GM18517 (cell line): ENCODE measurements around the gene LILRB2.
"Not testable (repeated sequence)": the region's sequence is repeated elsewhere in the genome, so short reads cannot be mapped to it uniquely, and the experiment has no call there.

Source experiments
- ATAC-seq: cut with Tn5 transposase; IDR thresholded peaks from one replicate; pipeline ENCODE4 v1.9.1; 2021; ENCODE audit warnings: mild to moderate bottlenecking, moderate library complexity; ENCODE audit not compliant: unreplicated experiment

Gene LILRB2

DNA sequence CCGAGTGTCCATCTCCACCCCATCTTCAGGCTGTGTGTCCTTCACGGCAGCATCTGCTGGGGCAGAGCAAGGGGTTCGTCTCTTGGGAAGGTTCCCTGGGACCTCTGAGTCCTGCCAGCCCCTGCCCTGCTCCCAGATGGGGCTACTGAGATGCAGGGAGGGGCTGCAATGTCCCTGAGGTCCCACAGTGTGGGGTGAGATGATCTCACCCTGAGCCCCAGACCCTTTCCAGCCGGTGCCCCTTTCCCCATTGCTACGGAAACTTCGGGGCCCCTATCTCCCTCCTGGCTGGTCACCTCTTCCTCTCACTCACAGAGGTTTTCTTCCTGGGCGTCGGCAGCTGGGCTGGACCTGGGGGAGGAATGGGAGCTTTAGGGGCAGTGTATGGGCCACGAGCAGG lies 5.0 kb downstream of the LILRB2 start:
- no peak for ATAC-seq

DNA sequence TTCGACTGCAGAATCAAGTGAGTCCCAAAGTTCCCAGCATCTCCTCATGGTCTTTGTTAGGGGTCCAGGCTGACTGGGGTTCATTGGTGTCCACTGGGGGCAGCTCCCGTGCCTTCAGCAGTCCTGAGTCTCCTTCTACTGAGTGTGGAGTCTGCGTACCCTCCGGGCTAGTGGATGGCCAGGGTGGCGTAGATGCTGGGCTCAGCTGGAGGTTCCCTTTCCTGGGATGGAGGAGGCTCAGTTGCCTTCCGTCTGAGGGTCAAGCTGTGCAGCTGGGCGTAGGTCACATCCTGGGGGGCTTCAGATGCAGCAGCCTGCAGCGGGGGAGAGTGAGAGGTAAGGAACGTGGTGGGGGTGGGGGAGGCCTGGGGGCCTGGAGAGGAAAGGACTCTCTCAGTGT lies 6.4 kb downstream of the LILRB2 start:
- not testable (repeated sequence) for ATAC-seq

- ATAC-seq: no peak
These were observed 7.1 kb downstream of the LILRB2 start for GRCh38 chr19:54273821-54274220.

DNA sequence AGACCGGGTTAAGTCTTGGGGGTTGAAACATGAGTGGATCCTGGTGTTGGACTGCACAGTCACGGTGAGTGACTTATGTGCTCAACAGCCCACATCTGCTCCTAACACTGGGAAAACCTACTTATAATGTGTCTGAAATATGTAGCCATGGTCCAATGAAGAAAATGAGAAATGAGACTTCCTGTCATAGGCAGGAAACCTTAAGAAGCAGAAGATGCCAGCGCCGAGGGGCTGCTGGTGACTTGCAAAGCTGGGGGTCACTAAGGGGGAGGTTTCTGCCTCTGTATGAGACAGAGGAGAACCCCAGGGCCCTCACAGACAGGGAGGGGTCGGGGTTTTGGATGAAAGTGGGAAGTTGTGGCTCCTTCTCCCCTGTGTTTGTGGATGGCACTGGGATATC lies 8.7 kb downstream of the LILRB2 start:
- not testable (repeated sequence) for ATAC-seq

GRCh38 chr19:54271587-54271986 lies 9.3 kb downstream of the LILRB2 start:
- ATAC-seq: not testable (repeated sequence)

DNA sequence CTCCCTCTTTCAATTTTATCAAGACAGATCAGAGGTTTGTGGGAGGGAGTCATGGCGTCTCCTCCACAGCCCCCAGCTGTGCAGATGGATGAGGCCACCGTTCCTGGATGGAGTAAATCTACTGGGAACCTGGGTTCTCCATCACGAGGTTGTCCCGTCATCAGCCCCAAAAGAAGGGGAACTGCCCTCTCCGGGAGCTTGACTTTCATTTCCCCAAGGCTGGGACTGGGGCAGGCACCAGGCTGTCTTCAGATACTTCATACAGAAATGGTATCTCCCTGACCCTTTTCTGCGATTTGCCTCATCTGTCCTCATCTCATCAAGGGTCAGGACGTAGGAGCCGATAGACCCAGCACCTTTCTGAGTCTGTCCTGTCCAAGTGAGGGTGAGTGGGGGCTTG lies 9.8 kb downstream of the LILRB2 start:
- ATAC-seq: no peak

DNA sequence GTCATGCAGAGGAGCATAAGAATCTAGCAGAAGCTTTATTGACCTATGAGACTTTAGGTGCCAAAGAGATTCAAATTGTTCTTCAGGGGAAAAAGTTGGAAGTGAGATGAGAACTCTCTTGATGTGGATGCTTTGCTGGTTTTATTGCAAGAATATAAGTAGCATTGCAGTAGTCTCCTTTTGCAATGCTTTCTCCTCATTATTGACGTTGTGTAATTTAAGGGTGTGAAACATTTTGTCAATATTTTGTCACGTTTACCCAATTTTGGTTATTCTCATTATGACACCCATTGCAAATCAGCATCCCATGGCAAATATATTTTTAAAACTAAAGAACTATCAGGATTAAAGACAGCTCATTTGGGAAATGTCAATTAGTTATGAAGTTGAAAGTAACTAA lies 12.0 kb downstream of the LILRB2 start:
- no peak for ATAC-seq

DNA sequence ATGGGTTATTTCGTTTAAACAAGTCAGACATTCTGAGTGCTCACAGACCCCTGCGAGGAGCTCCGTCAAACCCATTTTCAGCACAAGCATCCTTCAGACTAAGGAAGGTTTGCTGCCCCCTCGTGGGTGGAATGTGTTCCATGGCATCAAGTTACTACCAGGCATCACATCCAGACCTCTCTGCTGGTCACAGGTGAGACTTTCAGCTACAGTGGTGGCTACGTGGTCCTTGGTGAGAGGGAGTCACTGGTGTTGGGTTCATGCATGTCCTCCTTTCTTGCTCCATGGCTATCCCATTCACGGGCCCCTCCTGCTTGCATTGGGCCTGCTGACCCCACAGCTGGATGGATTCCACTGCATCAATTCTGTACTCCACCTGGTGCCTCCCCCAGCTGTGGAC lies 14.8 kb downstream of the LILRB2 start:
- no peak for ATAC-seq

- ATAC-seq: no peak
These were observed 18.4 kb downstream of the LILRB2 start for GRCh38 chr19:54262470-54262869.

DNA sequence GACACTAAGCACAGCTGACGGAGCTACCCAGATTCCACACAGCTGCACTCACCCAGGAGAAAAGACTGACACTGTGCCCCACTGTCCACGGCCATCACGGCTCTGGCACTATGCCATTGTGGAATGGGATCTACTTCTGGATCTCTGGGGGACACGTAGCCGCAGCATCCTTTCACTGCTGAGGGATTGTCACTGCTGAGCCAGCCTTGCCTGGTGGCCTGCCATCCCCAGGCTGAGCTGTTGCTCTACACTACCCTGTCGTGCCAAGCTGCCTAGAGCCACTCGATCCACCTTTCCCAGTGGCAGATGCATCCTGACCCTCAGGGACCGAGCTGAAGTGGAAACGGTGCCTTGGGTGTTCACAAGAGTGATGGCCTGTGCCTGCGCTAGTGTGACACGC lies 18.8 kb downstream of the LILRB2 start:
- no peak for ATAC-seq

DNA sequence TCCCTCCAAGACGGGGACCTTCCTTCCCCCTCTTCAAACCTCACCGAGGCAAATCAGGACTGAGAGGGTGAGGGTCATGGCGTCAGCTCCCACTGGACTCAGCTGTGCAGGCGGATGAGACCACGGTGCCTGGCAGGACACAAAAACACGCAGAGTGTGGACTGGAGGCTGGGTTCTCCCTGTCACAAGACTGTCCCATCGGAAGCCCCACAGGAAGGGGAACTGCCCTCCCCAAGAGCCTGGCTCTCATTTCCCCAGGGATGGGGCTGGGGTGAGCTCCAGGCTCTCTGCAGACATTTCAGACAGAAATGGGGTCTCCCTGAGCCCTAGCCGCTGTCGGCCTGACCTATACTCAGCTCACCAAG lies 23.8 kb downstream of the LILRB2 start, which contains the start of gene LILRB5:
LILRB5 (minus strand) TSS at position 158 of the 365 bp plus-strand sequence; CDS start at position 78, 80 bp downstream.
- ATAC-seq: no peak

GRCh38 chr19:54256250-54257115 lies 24.4 kb downstream of the LILRB2 start:
- no peak for ATAC-seq

- ATAC-seq: no peak
These were observed 25.7 kb downstream of the LILRB2 start for GRCh38 chr19:54255105-54255775.

- no peak for ATAC-seq
These were observed 26.6 kb downstream of the LILRB2 start for GRCh38 chr19:54254195-54254906.

GRCh38 chr19:54253331-54254194 lies 27.3 kb downstream of the LILRB2 start:
- ATAC-seq: no peak

DNA sequence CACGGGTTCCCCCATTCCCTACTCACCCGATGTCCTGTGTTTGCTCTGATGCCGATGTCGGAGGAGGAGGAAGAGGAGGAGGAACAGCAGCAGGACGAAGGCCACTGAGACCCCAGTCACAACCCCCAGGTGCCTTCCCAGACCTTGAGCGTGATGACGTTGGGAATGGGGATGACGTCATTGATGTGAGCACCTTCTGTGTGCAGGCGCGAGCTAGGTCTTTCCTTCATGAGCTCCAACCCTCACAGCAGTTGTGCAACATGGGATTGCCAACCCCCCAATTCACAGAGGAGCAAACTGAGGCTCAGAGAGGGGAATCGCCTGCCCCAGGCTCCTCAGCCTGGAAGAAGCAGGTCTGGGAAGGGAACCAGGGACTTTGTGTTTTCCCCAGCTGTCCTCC lies 28.1 kb downstream of the LILRB2 start:
- ATAC-seq: no peak

GRCh38 chr19:54252243-54252642 lies 28.7 kb downstream of the LILRB2 start:
- no peak for ATAC-seq

- ATAC-seq: no peak
These were observed 32.8 kb downstream of the LILRB2 start for GRCh38 chr19:54248016-54248601.

DNA sequence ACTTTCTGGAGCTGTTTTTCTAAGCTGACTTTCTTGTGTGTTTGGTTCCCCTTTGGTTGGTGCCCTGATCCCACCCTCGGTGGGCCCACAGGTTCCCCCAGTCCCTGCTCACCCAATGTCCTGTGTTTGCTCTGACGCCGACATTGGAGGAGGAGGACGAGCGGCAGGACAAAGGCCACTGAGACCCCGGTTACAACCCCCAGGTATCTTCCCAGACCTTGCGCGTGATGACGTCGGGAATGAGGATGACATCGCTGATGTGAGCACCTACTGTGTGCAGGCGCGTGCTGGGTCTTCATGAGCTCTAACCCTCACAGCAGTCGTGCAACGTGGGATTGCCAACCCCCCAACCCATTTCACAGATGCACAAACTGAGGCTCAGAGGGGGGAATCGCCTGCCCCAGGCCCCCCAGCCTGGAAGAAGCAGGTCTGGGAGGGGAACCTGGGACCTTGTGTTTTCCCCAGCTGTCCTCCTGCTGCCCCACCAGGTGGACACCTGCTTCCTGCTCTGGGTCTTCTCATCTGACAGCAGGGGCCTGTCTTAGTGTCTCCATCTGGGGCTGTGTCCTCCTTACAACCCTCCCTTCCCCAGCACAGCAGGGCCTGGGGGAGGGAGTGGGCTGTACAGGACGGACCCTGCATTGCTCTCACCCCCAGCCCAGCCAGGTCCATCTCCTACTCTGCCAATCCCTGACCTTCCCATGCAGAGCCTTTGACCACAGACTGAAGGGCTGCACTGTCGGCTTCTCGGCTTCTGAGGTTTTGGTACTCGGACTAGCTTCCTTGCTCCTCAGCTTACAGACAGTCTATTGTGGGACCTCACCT lies 33.6 kb downstream of the LILRB2 start:
- no peak for ATAC-seq
